K562 (cell line): Measurements from ENCODE around the gene ATP5MK. TPM values are rescaled to one million over a fixed set of nuclear protein-coding genes. Genes with fewer than 3 reads are reported as not detected.
A peak's percentile ranks its signal among the peaks of the same experiment; 100 is the strongest.

Experiments used
- BRF1 ChIP-seq: IDR thresholded peaks from 3 replicates; pipeline ENCODE4 v1.6.1; 2011; ENCODE audit warnings: borderline replicate concordance, mild to moderate bottlenecking; ENCODE audit not compliant: insufficient read length; ENCODE audit errors: extremely low read depth
- COPS2 ChIP-seq: fragments of 450-650 bp; conservative IDR thresholded peaks from 2 replicates; pipeline ENCODE4 v1.6.1; 2016; ENCODE audit warnings: mild to moderate bottlenecking, moderate library complexity
- DDX20 ChIP-seq: fragments of 450-650 bp; IDR thresholded peaks from 2 replicates; pipeline ENCODE4 v1.6.1; 2016; ENCODE audit warnings: missing genetic modification characterization, low read depth, mild to moderate bottlenecking, missing compliant biosample characterization, moderate library complexity
- EHMT2 ChIP-seq: fragments of 450-650 bp; IDR thresholded peaks from 2 replicates; pipeline ENCODE4 v1.6.1; 2018; ENCODE audit warnings: antibody characterized with exemption
- ETS1 ChIP-seq: conservative IDR thresholded peaks from 2 replicates; pipeline ENCODE4 v1.6.1; 2011; ENCODE audit warnings: low read depth, mild to moderate bottlenecking, low read length; ENCODE audit not compliant: control insufficient read depth
- GTF2B ChIP-seq: IDR thresholded peaks from 2 replicates; pipeline ENCODE4 v1.6.1; 2011; ENCODE audit not compliant: insufficient read length; ENCODE audit errors: extremely low read depth
- HCFC1 ChIP-seq: IDR thresholded peaks from 2 replicates; pipeline ENCODE4 v1.6.1; 2012; ENCODE audit warnings: low read depth, low read length, improper control_type of control experiment
- HNRNPK ChIP-seq: fragments of 200-400 bp; formaldehyde crosslinking; IDR thresholded peaks from one replicate; pipeline ENCODE4 v1.6.1; 2018; ENCODE audit warnings: mild to moderate bottlenecking, low read depth, low read length; ENCODE audit not compliant: poor library complexity, severe bottlenecking
- KAT8 ChIP-seq: fragments of 450-650 bp; IDR thresholded peaks from 2 replicates; pipeline ENCODE4 v1.6.1; 2016; ENCODE audit warnings: low read depth, mild to moderate bottlenecking
- KDM4B ChIP-seq, 2 experiments: fragments of 450-650 bp in 1 of 2; sonication (generic) in 1 of 2; IDR thresholded peaks; 2 replicates each; pipeline ENCODE4 v1.6.1; 2016 to 2017; ENCODE audit warnings: borderline replicate concordance in 2 of 2, antibody characterized with exemption in 1 of 2, low read depth in 1 of 2, mild to moderate bottlenecking in 1 of 2
- NFE2L1 ChIP-seq: fragments of 450-650 bp; IDR thresholded peaks from 2 replicates; pipeline ENCODE4 v1.6.1; 2016; ENCODE audit warnings: missing genetic modification characterization, low read depth, mild to moderate bottlenecking, missing compliant biosample characterization, moderate library complexity, borderline replicate concordance
- NR2F6 ChIP-seq: fragments of 450-650 bp; formaldehyde crosslinking; IDR thresholded peaks from 2 replicates; pipeline ENCODE4 v1.4.0; 2020; ENCODE audit warnings: mild to moderate bottlenecking
- SMAD1 ChIP-seq: fragments of 150-350 bp; IDR thresholded peaks from 2 replicates; pipeline ENCODE4 v1.6.1; 2014; ENCODE audit warnings: low read length, low read depth; ENCODE audit not compliant: partially characterized antibody
- SP1 ChIP-seq: sonication (generic); formaldehyde crosslinking; IDR thresholded peaks from 2 replicates; pipeline ENCODE4 v1.8.1; 2022; ENCODE audit warnings: mild to moderate bottlenecking, missing genetic modification reagents
- SRF ChIP-seq, 2 experiments: fragments of 250-450, 450-650 bp in 1 of 2; sonication (Bioruptor Pico) in 1 of 2; sonication (generic) in 1 of 2; formaldehyde crosslinking; IDR thresholded peaks; 2 replicates each; pipeline versions ENCODE4 v1.5.0 to v1.5.1; 2020 to 2022; ENCODE audit warnings: mild to moderate bottlenecking in 1 of 2, missing genetic modification reagents in 1 of 2
- STAG1 ChIP-seq: sonication (generic); formaldehyde crosslinking; IDR thresholded peaks from 2 replicates; pipeline ENCODE4 v1.5.0; 2020; ENCODE audit warnings: missing genetic modification reagents, borderline replicate concordance
- TARDBP ChIP-seq: fragments of 450-650 bp; IDR thresholded peaks from 2 replicates; pipeline ENCODE4 v1.6.1; 2016
- TBL1XR1 ChIP-seq, 2 experiments: IDR thresholded peaks; 2 replicates each; pipeline ENCODE4 v1.6.1; 2012; ENCODE audit warnings: improper control_type of control experiment in 2 of 2, low read length in 2 of 2, mild to moderate bottlenecking in 1 of 2
- ZBED1 ChIP-seq: IDR thresholded peaks from 2 replicates; pipeline ENCODE4 v1.6.1; 2014
- ZFP30 ChIP-seq: fragments of 250-450 bp; sonication (Bioruptor Pico); IDR thresholded peaks from 2 replicates; pipeline ENCODE4 v1.8.0; 2022; ENCODE audit warnings: moderate library complexity, mild to moderate bottlenecking, inconsistent platforms, borderline replicate concordance
- ZKSCAN8 ChIP-seq: fragments of 200-800 bp; sonication (Bioruptor generic); IDR thresholded peaks from 2 replicates; pipeline ENCODE4 v1.6.1; 2016; ENCODE audit warnings: missing genetic modification characterization, missing compliant biosample characterization
- ZNF133 ChIP-seq: fragments of 250-450 bp; sonication (Bioruptor Pico); IDR thresholded peaks from 2 replicates; pipeline ENCODE4 v1.4.0; 2020; ENCODE audit warnings: mild to moderate bottlenecking
- ZNF398 ChIP-seq: fragments of 250-450 bp; sonication (Bioruptor Pico); IDR thresholded peaks from 2 replicates; pipeline ENCODE4 v1.8.0; 2021; ENCODE audit warnings: moderate library complexity, mild to moderate bottlenecking, inconsistent platforms
- ZNF431 ChIP-seq: sonication (generic); formaldehyde crosslinking; IDR thresholded peaks from 2 replicates; pipeline ENCODE4 v1.8.0; 2022; ENCODE audit warnings: mild to moderate bottlenecking, missing genetic modification reagents
- polyA plus RNA-seq, 8 experiments: library from polyadenylated mRNA; depleted of rRNA in 4 of 8; stranded (reverse) in 5 of 8; unstranded in 3 of 8; fragments of >200 nt; fragmentation: Nextera tagmentation in 2 of 8; fragmentation: Illumina TruSeq in 1 of 8; extraction: Ambion mirVana in 2 of 8; extraction: Trizol in 1 of 8; gene quantifications; 2 replicates each; pipeline versions ENCODE4 v1.2.1 to v1.2.3, GENCODE V29; 2011 to 2014; ENCODE audit warnings: inconsistent platforms in 1 of 8, missing spikeins in 1 of 8
- total RNA-seq, 7 experiments: library from RNA; depleted of rRNA in 6 of 7; stranded (reverse); fragments of >200 nt in 6 of 7; fragmentation: Illumina TruSeq in 2 of 7; extraction: Trizol in 2 of 7; gene quantifications; 2 replicates each; pipeline versions ENCODE4 v1.2.1 to v1.2.3, GENCODE V29; 2011 to 2021; ENCODE audit warnings: low replicate concordance in 1 of 7
- TF ChIP-seq, protein P1 (sequence below): fragments of 450-650 bp; IDR thresholded peaks from 2 replicates; pipeline ENCODE4 v1.6.1; 2016; ENCODE audit warnings: missing biosample characterization, missing genetic modification characterization

Gene ATP5MK
- total and polyA plus RNA-seq, 9 of the 15 experiments (the other 6 are each of a cell fraction or from before 2014, with no cell fraction given), result 182 to 1,810 (median 741) TPM

GRCh38 chr10:103367782-103368518 is 28.3 kb downstream of the ATP5MK start, which contains the start of gene TAF5 (continued):
- peak in 1 of 2 experiments; percentile 39; a peak in 1 of 4 replicates for TF ChIP-seq KDM4B (IDR thresholded peaks at IDR 0.05; ENCODE audit: borderline replicate concordance in 2 of 2, low read depth in 1 of 2)
- no peak for TF ChIP-seq ZBED1
- TF ChIP-seq HCFC1, result peak; percentile 57
- no peak for TF ChIP-seq DDX20 (tag)
- no peak for TF ChIP-seq EHMT2
- 0 out of 2 replicates have a peak, but pooled peaks have one; percentile 36 for TF ChIP-seq ETS1
- TF ChIP-seq ZFP30 (CRISPR knock-in tag), result no peak
- TF ChIP-seq SRF (CRISPR knock-in tag; IDR thresholded peaks at IDR 0.05), result peak in 1 of 2 experiments; percentile 83; a peak in 2 of 4 replicates
- TF ChIP-seq COPS2, result no peak
- TF ChIP-seq KAT8, result no peak
- no peak for TF ChIP-seq NFE2L1 (tag)
- TF ChIP-seq BRF1, result no peak
- no peak for TF ChIP-seq TBL1XR1 (IDR thresholded peaks at IDR 0.05; ENCODE audit: low read length in 2 of 2)
- TF ChIP-seq ZKSCAN8 (CRISPR knock-in tag), result no peak
- no peak for TF ChIP-seq ZNF398 (CRISPR knock-in tag)
- TF ChIP-seq SP1 (CRISPR knock-in tag), result peak; percentile 56; the same call in 1 of the 2 replicates
- TF ChIP-seq TARDBP, result no peak
- TF ChIP-seq GTF2B, result no peak
- no peak for TF ChIP-seq NR2F6 (CRISPR knock-in tag)
- TF ChIP-seq STAG1 (CRISPR knock-in tag), result no peak
- TF ChIP-seq HNRNPK, result no peak
- no peak for TF ChIP-seq ZNF133
- TF ChIP-seq, protein P1, sequence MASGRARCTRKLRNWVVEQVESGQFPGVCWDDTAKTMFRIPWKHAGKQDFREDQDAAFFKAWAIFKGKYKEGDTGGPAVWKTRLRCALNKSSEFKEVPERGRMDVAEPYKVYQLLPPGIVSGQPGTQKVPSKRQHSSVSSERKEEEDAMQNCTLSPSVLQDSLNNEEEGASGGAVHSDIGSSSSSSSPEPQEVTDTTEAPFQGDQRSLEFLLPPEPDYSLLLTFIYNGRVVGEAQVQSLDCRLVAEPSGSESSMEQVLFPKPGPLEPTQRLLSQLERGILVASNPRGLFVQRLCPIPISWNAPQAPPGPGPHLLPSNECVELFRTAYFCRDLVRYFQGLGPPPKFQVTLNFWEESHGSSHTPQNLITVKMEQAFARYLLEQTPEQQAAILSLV (tag), result no peak
- no peak for TF ChIP-seq ZNF431 (CRISPR knock-in tag)
- no peak for TF ChIP-seq SMAD1
